Vagina (tissue), 2 donors: ENCODE results near the gene MAMLD1.

Source experiments
- POLR2A ChIP-seq, 2 donors: fragments of 450-650 bp; IDR thresholded peaks; one replicate each; pipeline ENCODE4 v1.6.1; 2017; ENCODE audit warnings: antibody characterized with exemption in 2 of 2, mild to moderate bottlenecking in 2 of 2, moderate library complexity in 2 of 2
- TF ChIP-seq, protein P1 (sequence below), 3 experiments: fragments of 450-650 bp in 2 of 3; fragments of 200-600 bp in 1 of 3; sonication (generic) in 1 of 3; IDR thresholded peaks; one replicate each; pipeline ENCODE4 v1.5.1; 2017 to 2019; ENCODE audit warnings: antibody characterized with exemption in 3 of 3, mild to moderate bottlenecking in 2 of 3, moderate library complexity in 2 of 3

DNA sequence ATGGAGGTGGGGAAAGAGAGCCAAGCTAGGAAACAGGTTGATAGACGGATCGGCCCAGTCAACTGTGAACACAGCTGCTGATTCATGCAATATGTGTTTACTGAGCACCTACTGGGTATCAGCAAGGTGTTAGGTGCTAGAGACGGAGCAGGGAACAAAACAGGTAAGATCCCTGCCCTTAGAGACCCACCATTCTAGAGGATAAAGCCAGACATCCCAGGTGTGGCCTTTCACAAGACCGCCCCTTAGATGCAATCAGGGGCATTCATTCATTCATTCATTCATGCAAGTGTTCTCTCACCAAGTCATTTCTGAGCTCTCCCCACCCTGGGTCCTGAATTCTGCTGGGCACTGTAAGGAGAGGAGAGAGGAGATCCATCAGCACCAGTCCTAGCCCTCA lies 185.1 kb downstream of the MAMLD1 start:
- TF ChIP-seq, protein P1, sequence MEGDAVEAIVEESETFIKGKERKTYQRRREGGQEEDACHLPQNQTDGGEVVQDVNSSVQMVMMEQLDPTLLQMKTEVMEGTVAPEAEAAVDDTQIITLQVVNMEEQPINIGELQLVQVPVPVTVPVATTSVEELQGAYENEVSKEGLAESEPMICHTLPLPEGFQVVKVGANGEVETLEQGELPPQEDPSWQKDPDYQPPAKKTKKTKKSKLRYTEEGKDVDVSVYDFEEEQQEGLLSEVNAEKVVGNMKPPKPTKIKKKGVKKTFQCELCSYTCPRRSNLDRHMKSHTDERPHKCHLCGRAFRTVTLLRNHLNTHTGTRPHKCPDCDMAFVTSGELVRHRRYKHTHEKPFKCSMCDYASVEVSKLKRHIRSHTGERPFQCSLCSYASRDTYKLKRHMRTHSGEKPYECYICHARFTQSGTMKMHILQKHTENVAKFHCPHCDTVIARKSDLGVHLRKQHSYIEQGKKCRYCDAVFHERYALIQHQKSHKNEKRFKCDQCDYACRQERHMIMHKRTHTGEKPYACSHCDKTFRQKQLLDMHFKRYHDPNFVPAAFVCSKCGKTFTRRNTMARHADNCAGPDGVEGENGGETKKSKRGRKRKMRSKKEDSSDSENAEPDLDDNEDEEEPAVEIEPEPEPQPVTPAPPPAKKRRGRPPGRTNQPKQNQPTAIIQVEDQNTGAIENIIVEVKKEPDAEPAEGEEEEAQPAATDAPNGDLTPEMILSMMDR (IDR thresholded peaks at IDR 0.05), result no peak
- no peak for TF ChIP-seq POLR2A (IDR thresholded peaks at IDR 0.05)
